Lower lobe of right lung (tissue), 2 donors: ENCODE results near the gene B3GALT5. TPM values are rescaled to one million over a fixed set of nuclear protein-coding genes. Genes with fewer than 3 reads are reported as not detected.

Experiments used
- ATAC-seq, 2 donors: fragments of 200-7000 bp; cut with Tn5 transposase; one replicate each; pipeline ENCODE4 v1.9.1; 2020 to 2022; ENCODE audit warnings: mild to moderate bottlenecking in 2 of 2, moderate library complexity in 2 of 2
- DNase-seq: peaks from one replicate; pipeline ENCODE4 v3.0.0-alpha.2; 2020
- H3K27ac ChIP-seq: fragments of 200-600 bp; one replicate; pipeline ENCODE4 v1.8.0; 2022
- H3K27me3 ChIP-seq: fragments of 200-600 bp; one replicate; pipeline ENCODE4 v1.8.0; 2022; ENCODE audit warnings: low read depth
- H3K36me3 ChIP-seq: fragments of 200-600 bp; one replicate; pipeline ENCODE4 v1.8.0; 2022; ENCODE audit warnings: mild to moderate bottlenecking
- H3K4me1 ChIP-seq: fragments of 200-600 bp; one replicate; pipeline ENCODE4 v1.8.0; 2022
- H3K4me3 ChIP-seq: fragments of 200-600 bp; one replicate; pipeline ENCODE4 v1.8.0; 2022; ENCODE audit warnings: mild to moderate bottlenecking
- H3K9me3 ChIP-seq: fragments of 200-600 bp; one replicate; pipeline ENCODE4 v1.8.0; 2022
- intact Hi-C: fragments of 100-400 bp; cut with DNase I; formaldehyde crosslinking; loops from one replicate; pipeline ENCODE4 v1.11.0; 2022
- total RNA-seq: library from RNA; stranded (reverse); fragmentation: NEBNext Ultra II Directional; extraction: Animal tissue kit (Norgen Biotek cat#: 25700); gene quantifications from one replicate; pipeline ENCODE4 v1.2.1, GENCODE V29; 2021
- TF ChIP-seq, protein P1 (sequence below): fragments of 200-600 bp; IDR thresholded peaks from one replicate; pipeline ENCODE4 v1.8.0; 2022; ENCODE audit warnings: antibody characterized with exemption, mild to moderate bottlenecking
- donor health status: DM: no; HTN: yes; CAD: no; lungs with severe emphysema.

The B3GALT5 gene
- total RNA-seq, 1 donor from 2014 or later, result 1.5 TPM

DNA sequence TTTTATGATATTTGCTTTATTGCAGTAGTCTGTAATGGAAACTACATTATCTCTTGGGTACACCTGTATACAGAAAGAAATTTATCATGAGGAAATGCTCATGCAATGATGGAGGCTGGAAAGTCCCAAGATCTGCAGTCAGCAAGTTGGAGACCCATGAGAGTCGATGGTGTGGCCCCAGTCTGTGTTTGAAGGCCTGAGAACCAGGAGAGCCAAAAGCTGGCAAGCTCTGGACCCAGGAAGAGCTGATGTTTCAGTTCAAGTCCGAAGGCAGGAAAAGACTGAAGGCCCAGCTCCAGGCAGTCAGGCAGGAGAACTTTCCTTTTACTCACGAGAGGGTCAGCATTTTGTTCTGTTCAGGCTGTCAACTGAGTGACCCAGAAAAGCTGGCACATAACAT is 42.2 kb downstream of the B3GALT5 start:
- TF ChIP-seq, protein P1, sequence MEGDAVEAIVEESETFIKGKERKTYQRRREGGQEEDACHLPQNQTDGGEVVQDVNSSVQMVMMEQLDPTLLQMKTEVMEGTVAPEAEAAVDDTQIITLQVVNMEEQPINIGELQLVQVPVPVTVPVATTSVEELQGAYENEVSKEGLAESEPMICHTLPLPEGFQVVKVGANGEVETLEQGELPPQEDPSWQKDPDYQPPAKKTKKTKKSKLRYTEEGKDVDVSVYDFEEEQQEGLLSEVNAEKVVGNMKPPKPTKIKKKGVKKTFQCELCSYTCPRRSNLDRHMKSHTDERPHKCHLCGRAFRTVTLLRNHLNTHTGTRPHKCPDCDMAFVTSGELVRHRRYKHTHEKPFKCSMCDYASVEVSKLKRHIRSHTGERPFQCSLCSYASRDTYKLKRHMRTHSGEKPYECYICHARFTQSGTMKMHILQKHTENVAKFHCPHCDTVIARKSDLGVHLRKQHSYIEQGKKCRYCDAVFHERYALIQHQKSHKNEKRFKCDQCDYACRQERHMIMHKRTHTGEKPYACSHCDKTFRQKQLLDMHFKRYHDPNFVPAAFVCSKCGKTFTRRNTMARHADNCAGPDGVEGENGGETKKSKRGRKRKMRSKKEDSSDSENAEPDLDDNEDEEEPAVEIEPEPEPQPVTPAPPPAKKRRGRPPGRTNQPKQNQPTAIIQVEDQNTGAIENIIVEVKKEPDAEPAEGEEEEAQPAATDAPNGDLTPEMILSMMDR, result no peak

DNA sequence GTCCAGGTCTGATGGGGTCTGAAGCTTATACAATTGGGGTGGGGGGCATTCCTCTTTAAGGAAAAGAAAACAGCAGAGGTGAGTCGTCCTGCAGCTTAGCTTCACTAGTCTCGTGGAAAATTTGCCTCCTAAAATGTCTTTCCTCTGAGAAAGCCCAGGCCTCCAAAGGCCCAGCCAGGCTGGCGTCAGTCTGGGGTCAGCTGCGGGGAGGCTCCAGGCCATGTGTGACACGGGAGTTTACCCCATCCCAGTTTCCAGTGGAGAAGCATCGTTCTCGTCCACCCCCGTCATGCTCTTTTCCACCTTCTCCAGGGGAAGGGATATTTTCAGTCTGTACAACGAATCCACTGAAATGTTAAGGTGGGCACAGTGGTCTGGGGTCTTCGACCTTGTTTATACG is 42.8 kb downstream of the B3GALT5 start:
- DNase-seq (no peak), ATAC-seq (no peak)
- no peaks in the 10 kb centered on the region for H3K36me3 ChIP-seq
- H3K4me3 ChIP-seq, result no peak overlapping the region
- no peaks in the 10 kb centered on the region for H3K9me3 ChIP-seq
- intact Hi-C loops, result no loop called here
- no peaks in the 10 kb centered on the region for H3K27me3 ChIP-seq
- H3K4me1 ChIP-seq, result peaks cover 4% of the 10 kb centered on the region
- TF ChIP-seq, protein P1, result no peak
- no peak overlapping the region for H3K27ac ChIP-seq

More for the DNA sequence above, 42.2 kb downstream of the B3GALT5 start:
- H3K9me3 ChIP-seq, result no peaks in the 10 kb centered on the region
- no peaks in the 10 kb centered on the region for H3K4me1 ChIP-seq
- ATAC-seq, result no peak
- H3K27me3 ChIP-seq, result no peaks in the 10 kb centered on the region
- no peaks in the 10 kb centered on the region for H3K36me3 ChIP-seq
- DNase-seq, result no peak
- intact Hi-C loops, result no loop called here
- H3K4me3 ChIP-seq, result no peak overlapping the region
- no peak overlapping the region for H3K27ac ChIP-seq

DNA sequence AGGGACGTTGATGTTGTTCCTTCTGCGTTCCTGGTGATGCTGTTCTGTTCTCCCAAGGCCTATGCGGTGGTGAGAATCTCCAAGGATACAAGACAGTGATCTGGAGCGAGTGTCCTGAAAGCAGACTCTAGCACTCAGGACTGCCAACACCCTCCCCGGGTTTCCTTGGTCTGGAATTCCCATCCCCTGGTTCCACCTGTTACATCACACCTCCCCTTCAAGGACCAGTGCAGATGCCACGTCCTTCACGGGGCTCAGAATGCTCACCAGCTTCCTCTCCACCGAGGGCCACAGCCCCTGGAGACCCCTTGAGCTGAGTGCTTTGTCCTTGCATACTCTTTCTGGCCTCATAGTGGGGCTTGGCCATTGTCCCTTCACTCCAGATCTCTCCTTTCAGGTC is 43.5 kb downstream of the B3GALT5 start:
- ATAC-seq, result no peak

DNA sequence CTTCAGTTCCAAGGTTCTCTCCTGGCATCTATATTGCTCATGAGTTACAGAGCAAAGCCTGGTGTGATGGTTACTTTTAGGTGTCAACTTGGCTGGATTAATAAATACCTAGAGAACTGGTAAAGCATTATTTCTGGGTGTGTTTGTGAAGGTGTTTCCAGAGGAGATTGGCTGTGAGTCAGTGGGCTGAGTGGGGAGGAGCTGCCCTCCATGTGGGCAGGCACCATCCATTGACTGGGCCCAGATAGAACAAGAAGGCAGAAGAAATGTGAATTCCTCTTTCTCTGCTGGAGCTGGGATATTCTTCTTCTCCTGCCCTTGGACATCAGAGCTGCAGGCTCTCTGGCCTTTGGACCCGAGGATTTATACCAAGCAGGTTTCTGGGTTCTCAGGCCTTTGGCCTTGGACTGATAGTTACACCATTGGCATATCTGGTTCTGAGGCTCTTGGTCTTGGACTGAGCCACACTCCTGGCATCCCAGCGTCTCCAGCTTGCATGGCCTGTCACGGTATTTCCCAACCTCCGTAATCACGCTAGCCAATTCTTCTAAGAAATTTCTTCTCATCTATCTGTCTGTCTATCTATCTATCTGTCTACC is 44.5 kb downstream of the B3GALT5 start:
- intact Hi-C loops, result no loop called here
- Histone ChIP-seq H3K4me1 (peaks cover 8% of the 10 kb centered on the region), H3K9me3 (no peaks in the 10 kb centered on the region), H3K4me3 (no peak overlapping the region), H3K27ac (no peak overlapping the region), H3K36me3 (no peaks in the 10 kb centered on the region), H3K27me3 (no peaks in the 10 kb centered on the region)
- TF ChIP-seq, protein P1, result no peak
- ATAC-seq, result no peak
- no peak for DNase-seq

More for the DNA sequence above, 43.5 kb downstream of the B3GALT5 start:
- Histone ChIP-seq H3K27me3 (no peaks in the 10 kb centered on the region), H3K36me3 (no peaks in the 10 kb centered on the region), H3K9me3 (no peaks in the 10 kb centered on the region), H3K4me3 (no peak overlapping the region), H3K4me1 (peaks cover 8% of the 10 kb centered on the region), H3K27ac (no peak overlapping the region)
- TF ChIP-seq, protein P1, result no peak
- intact Hi-C loops, result no loop called here
- no peak for DNase-seq

DNA sequence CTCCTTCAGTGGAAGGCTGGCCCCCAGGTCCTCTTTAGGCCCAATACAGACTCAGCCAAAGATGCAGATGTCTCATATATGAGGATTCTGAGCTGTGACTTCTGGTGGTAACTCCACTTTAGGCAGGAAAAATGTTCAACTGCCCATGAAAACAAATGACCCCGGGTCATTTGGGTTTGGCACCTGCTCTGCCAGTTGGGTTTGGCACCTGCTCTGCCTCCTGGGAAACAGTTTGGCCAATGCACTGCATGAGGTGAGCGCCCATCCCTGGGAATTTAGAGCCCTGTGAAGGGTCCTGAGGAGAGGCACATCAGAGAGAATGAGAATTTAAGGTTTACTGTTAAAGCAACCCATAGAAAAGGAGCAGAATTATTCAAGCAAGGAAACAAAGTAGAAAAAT is 45.3 kb downstream of the B3GALT5 start:
- no peaks in the 10 kb centered on the region for H3K27me3 ChIP-seq
- no peak overlapping the region for H3K4me3 ChIP-seq
- H3K36me3 ChIP-seq, result no peaks in the 10 kb centered on the region
- ATAC-seq (no peak), DNase-seq (no peak)
- intact Hi-C loops, result no loop called here
- TF ChIP-seq, protein P1, result no peak
- H3K9me3 ChIP-seq, result no peaks in the 10 kb centered on the region
- peaks cover 8% of the 10 kb centered on the region for H3K4me1 ChIP-seq
- H3K27ac ChIP-seq, result no peak overlapping the region
